Measurements from ENCODE around the gene KRT86.

DNA sequence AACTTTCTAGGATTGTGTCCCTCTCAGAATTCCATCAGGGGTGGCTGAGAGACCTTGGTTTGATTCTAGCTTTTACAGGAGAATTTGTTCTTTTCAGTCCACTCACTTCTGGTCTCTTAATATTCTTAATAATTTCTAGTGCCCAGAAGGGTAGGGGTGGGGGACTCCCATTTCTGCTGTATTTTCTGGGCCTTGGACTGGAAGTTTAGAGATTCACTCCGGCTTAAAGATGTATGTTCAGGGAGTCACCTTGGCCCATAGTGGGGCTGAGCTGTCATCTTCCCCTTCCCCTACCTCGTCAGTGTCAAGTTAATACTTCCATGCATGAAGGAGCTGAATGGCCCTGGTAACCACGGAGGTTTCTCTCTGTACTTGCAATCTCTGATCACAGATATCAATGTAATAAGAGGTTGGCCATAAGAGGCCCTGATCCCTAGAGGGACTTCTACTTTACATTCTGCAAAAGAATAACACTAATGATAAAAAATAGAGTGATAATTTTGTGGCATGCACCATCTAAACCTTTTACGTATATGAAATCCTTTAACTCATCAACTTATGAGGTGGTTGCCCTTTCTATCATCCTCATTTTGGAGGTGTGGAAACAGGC, 10.2 kb downstream of the KRT86 start:
- TF ChIP-seq, protein P1, sequence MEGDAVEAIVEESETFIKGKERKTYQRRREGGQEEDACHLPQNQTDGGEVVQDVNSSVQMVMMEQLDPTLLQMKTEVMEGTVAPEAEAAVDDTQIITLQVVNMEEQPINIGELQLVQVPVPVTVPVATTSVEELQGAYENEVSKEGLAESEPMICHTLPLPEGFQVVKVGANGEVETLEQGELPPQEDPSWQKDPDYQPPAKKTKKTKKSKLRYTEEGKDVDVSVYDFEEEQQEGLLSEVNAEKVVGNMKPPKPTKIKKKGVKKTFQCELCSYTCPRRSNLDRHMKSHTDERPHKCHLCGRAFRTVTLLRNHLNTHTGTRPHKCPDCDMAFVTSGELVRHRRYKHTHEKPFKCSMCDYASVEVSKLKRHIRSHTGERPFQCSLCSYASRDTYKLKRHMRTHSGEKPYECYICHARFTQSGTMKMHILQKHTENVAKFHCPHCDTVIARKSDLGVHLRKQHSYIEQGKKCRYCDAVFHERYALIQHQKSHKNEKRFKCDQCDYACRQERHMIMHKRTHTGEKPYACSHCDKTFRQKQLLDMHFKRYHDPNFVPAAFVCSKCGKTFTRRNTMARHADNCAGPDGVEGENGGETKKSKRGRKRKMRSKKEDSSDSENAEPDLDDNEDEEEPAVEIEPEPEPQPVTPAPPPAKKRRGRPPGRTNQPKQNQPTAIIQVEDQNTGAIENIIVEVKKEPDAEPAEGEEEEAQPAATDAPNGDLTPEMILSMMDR (IDR thresholded peaks at IDR 0.05): no peak
- no peak for TF ChIP-seq POLR2A (IDR thresholded peaks at IDR 0.05)
- no peak for TF ChIP-seq EP300 (IDR thresholded peaks at IDR 0.05)
- TF ChIP-seq POLR2AphosphoS5 (IDR thresholded peaks at IDR 0.05): no peak
